DMS 273 treated with DMSO at 0.1 percent for 48 hours (cell line): ENCODE data around the gene TAS2R41.

ENCODE experiments used
- DNase-seq: peaks from one replicate; lab custom pipeline; 2025; lab: John Stamatoyannopoulos, UW

TAS2R41 gene

GRCh38 chr7:143493751-143494150 lies 16.1 kb downstream of the TAS2R41 start:
- no peak for DNase-seq

GRCh38 chr7:143494622-143495021 lies 16.9 kb downstream of the TAS2R41 start:
- DNase-seq = no peak

- DNase-seq = no peak
These were observed 18.2 kb downstream of the TAS2R41 start for GRCh38 chr7:143495851-143496250.

- no peak for DNase-seq
These were observed 18.6 kb downstream of the TAS2R41 start for GRCh38 chr7:143496263-143496662.

- no peak for DNase-seq
These were observed 19.5 kb downstream of the TAS2R41 start for GRCh38 chr7:143497008-143497795.

- no peak for DNase-seq
These were observed 21.6 kb downstream of the TAS2R41 start for GRCh38 chr7:143499246-143499645.

- DNase-seq = no peak
These were observed 22.2 kb downstream of the TAS2R41 start for GRCh38 chr7:143499743-143500348.

- no peak for DNase-seq
These were observed 25.6 kb downstream of the TAS2R41 start for GRCh38 chr7:143503261-143503660.

GRCh38 chr7:143504215-143504936 lies 26.7 kb downstream of the TAS2R41 start:
- DNase-seq = no peak

GRCh38 chr7:143504937-143505297 lies 27.2 kb downstream of the TAS2R41 start:
- no peak for DNase-seq

- DNase-seq = no peak
These were observed 28.2 kb downstream of the TAS2R41 start for GRCh38 chr7:143505838-143506237.

GRCh38 chr7:143507094-143507518 lies 29.4 kb downstream of the TAS2R41 start:
- no peak for DNase-seq

- DNase-seq = no peak
These were observed 29.9 kb downstream of the TAS2R41 start for GRCh38 chr7:143507534-143508055.

- DNase-seq = no peak
These were observed 33.4 kb downstream of the TAS2R41 start for GRCh38 chr7:143510854-143511592.

GRCh38 chr7:143511593-143512047 lies 33.9 kb downstream of the TAS2R41 start:
- no peak for DNase-seq

- no peak for DNase-seq
These were observed 35.0 kb downstream of the TAS2R41 start for GRCh38 chr7:143512488-143513340.

- no peak for DNase-seq
These were observed 36.8 kb downstream of the TAS2R41 start for GRCh38 chr7:143514487-143514886.

- no peak for DNase-seq
These were observed 37.5 kb downstream of the TAS2R41 start for GRCh38 chr7:143514995-143515735.

- DNase-seq = no peak
These were observed 39.3 kb downstream of the TAS2R41 start for GRCh38 chr7:143516981-143517380.

GRCh38 chr7:143518521-143518920 lies 40.8 kb downstream of the TAS2R41 start:
- DNase-seq = no peak
